ENCODE data around the gene FAM53B.

The FAM53B gene

DNA sequence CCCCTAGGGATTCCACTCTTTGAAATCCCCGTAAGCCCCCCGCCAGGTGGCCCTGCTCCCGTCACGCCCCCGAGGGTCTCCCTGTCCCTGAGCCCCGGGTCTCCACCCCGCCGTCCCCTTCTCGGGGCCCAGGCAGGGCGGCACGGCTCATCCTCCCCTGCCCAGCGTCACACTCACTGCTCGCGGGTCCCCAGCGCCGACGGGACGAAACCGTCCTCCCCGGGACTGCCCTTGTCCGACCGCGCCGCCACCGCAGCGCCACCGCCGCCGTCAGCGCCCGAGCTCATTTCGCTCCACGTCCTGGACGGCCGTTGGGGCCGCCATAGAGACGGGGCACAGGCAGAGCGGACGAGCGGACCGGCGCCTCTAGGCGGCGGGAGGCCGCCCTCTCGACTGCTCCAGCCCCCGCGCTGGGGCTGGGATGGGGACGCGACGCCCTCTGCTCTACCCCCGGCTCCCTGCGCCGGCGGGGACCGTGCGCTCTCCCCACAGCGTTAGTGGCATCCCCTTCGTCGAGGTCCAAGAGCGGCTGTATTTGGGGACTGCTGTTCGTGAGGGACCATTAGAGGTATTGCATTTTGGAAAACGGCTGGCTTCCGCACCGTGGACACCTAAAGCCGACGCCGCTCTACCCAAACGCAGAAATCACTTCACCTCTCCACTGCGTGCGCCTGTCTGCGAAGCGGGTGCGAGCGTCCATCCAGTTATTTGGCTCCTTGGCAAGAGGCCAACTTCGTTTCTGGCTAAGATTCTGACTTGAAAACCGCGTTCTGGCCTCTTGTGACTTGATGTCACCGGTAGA is 47.6 kb upstream of the FAM53B start, which contains the start of gene EEF1AKMT2 (continued):
- peak; percentile 86; the same call in 1 of the 2 replicates for TF ChIP-seq ZFP37 (tag by site-specific recombination; IDR thresholded peaks at IDR 0.05)
- no peak; the same call in 1 of the 2 replicates for TF ChIP-seq WT1 (tag by site-specific recombination; IDR thresholded peaks at IDR 0.05)
- peak; percentile 5; the same call in 1 of the 2 replicates for TF ChIP-seq ZNF398 (tag by site-specific recombination; IDR thresholded peaks at IDR 0.05)
- TF ChIP-seq, protein P1, sequence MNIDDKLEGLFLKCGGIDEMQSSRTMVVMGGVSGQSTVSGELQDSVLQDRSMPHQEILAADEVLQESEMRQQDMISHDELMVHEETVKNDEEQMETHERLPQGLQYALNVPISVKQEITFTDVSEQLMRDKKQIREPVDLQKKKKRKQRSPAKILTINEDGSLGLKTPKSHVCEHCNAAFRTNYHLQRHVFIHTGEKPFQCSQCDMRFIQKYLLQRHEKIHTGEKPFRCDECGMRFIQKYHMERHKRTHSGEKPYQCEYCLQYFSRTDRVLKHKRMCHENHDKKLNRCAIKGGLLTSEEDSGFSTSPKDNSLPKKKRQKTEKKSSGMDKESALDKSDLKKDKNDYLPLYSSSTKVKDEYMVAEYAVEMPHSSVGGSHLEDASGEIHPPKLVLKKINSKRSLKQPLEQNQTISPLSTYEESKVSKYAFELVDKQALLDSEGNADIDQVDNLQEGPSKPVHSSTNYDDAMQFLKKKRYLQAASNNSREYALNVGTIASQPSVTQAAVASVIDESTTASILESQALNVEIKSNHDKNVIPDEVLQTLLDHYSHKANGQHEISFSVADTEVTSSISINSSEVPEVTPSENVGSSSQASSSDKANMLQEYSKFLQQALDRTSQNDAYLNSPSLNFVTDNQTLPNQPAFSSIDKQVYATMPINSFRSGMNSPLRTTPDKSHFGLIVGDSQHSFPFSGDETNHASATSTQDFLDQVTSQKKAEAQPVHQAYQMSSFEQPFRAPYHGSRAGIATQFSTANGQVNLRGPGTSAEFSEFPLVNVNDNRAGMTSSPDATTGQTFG (tag by site-specific recombination; IDR thresholded peaks at IDR 0.05; ENCODE audit: borderline replicate concordance), result no peak
- TF ChIP-seq ZNF133 (tag by site-specific recombination; IDR thresholded peaks at IDR 0.05), result no peak
- peak; percentile 76 for TF ChIP-seq ZNF561 (tag by site-specific recombination; IDR thresholded peaks at IDR 0.05; ENCODE audit: borderline replicate concordance)
- peak; percentile 35; the same call in 1 of the 2 replicates for TF ChIP-seq ZNF10 (tag by site-specific recombination; IDR thresholded peaks at IDR 0.05)
- no peak for TF ChIP-seq ZNF404 (tag by site-specific recombination; IDR thresholded peaks at IDR 0.05)
- no peak for TF ChIP-seq ZNF292 (tag by site-specific recombination; IDR thresholded peaks at IDR 0.05; ENCODE audit: borderline replicate concordance, low read depth)
- TF ChIP-seq ZNF362 (tag by site-specific recombination; IDR thresholded peaks at IDR 0.05), result 0 out of 2 replicates have a peak, but pooled peaks have one; percentile 9
- no peak for TF ChIP-seq ZNF266 (tag by site-specific recombination; IDR thresholded peaks at IDR 0.05; ENCODE audit: low read depth)
- TF ChIP-seq ZNF248 (tag by site-specific recombination; IDR thresholded peaks at IDR 0.05), result no peak
- TF ChIP-seq GLIS2 (tag by site-specific recombination; IDR thresholded peaks at IDR 0.05), result peak; percentile 91
- TF ChIP-seq ZSCAN16 (tag by site-specific recombination; IDR thresholded peaks at IDR 0.05), result peak; percentile 23; the same call in 1 of the 2 replicates
- TF ChIP-seq KLF17 (tag by site-specific recombination; IDR thresholded peaks at IDR 0.05), result peak; percentile 90
- TF ChIP-seq YY1 (tag by site-specific recombination; IDR thresholded peaks at IDR 0.05), result peak; percentile 87
- TF ChIP-seq, protein P2, sequence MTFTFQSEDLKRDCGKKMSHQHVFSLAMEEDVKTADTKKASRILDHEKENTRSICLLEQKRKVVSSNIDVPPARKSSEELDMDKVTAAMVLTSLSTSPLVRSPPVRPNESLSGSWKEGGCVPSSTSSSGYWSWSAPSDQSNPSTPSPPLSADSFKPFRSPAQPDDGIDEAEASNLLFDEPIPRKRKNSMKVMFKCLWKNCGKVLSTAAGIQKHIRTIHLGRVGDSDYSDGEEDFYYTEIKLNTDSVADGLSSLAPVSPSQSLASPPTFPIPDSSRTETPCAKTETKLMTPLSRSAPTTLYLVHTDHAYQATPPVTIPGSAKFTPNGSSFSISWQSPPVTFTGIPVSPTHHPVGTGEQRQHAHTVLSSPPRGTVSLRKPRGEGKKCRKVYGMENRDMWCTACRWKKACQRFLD (tag by site-specific recombination; IDR thresholded peaks at IDR 0.05), result no peak
- no peak for TF ChIP-seq ZFP69B (tag by site-specific recombination; IDR thresholded peaks at IDR 0.05)
- TF ChIP-seq ZNF629 (tag by site-specific recombination; IDR thresholded peaks at IDR 0.05), result peak; percentile 65
- no peak; the same call in 1 of the 2 replicates for TF ChIP-seq HOXC10 (CRISPR knock-in tag; IDR thresholded peaks at IDR 0.05)
- no peak for TF ChIP-seq ZNF350 (tag by site-specific recombination; IDR thresholded peaks at IDR 0.05)
- TF ChIP-seq ZBTB10 (tag by site-specific recombination; IDR thresholded peaks at IDR 0.05), result no peak; the same call in none of the 2 replicates
- no peak for TF ChIP-seq ZNF202 (tag by site-specific recombination; IDR thresholded peaks at IDR 0.05; ENCODE audit: borderline replicate concordance)
- TF ChIP-seq BCL11A (tag by site-specific recombination; IDR thresholded peaks at IDR 0.05; ENCODE audit: low read depth), result no peak; the same call in 1 of the 2 replicates
- TF ChIP-seq ZNF571 (tag by site-specific recombination; IDR thresholded peaks at IDR 0.05), result no peak
- TF ChIP-seq ZNF521 (tag by site-specific recombination; IDR thresholded peaks at IDR 0.05), result no peak
- TF ChIP-seq KLF9 (tag by site-specific recombination; IDR thresholded peaks at IDR 0.05; ENCODE audit: low read depth), result peak; percentile 76
- TF ChIP-seq, protein P3, sequence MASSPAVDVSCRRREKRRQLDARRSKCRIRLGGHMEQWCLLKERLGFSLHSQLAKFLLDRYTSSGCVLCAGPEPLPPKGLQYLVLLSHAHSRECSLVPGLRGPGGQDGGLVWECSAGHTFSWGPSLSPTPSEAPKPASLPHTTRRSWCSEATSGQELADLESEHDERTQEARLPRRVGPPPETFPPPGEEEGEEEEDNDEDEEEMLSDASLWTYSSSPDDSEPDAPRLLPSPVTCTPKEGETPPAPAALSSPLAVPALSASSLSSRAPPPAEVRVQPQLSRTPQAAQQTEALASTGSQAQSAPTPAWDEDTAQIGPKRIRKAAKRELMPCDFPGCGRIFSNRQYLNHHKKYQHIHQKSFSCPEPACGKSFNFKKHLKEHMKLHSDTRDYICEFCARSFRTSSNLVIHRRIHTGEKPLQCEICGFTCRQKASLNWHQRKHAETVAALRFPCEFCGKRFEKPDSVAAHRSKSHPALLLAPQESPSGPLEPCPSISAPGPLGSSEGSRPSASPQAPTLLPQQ (tag by site-specific recombination; IDR thresholded peaks at IDR 0.05), result peak; percentile 77
